Stimulated activated CD8-positive, alpha-beta memory T cell treated with anti-CD3 and anti-CD28 coated beads, Interleukin-15, amount 100 ng/mL, for 24 hours (primary cell): ENCODE data around the gene FRMD1.

ENCODE experiments used
- DNase-seq: peaks from one replicate; pipeline ENCODE4 v3.0.0-alpha.2; 2020; ENCODE audit warnings: low read depth

FRMD1 gene

GRCh38 chr6:168004023-168004422, 75.0 kb downstream of the FRMD1 start:
- DNase-seq: no peak
